Measurements from ENCODE around the gene SLC13A4.
A peak's percentile ranks its signal among the peaks of the same experiment; 100 is the strongest.
"Not testable (repeated sequence)": the region's sequence is repeated elsewhere in the genome, so short reads cannot be mapped to it uniquely, and the experiment has no call there.

SLC13A4 gene

DNA sequence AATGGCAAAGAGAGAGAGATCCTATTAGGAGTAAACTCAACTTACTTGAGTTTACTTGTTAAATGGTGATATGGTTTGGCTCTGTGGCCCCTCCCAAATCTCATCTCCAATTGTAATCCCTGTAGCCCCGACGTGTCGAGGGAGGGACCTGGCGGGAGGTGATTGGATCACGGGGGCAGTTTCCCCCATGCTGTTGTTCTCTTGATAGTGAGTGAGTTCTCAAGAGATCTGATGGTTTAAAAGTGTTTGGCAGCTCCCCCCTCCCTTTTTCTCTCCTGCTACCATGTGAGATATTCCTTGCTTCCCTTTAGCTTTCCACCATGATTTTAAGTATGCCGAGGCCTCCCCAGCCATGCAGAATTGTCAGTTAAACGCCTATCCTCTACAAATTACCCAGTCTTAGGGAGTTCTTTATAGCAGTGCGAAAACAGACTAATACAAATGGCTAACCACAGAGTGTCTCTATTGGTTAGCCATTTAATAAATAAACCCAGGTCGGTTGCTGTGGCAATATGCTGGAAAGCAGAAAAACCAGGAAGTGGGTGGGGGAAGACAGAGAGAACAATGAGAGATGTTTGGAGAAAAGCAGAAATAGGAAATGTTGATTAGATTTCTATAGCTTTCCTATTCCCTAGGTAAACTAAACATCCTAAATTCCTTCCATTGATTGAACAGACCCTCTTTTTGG is 68.7 kb downstream of the SLC13A4 start:
- DNase-seq: no peak

- DNase-seq: no peak
Observed at GRCh38 chr7:135658564-135658963, 69.4 kb downstream of the SLC13A4 start.

DNA sequence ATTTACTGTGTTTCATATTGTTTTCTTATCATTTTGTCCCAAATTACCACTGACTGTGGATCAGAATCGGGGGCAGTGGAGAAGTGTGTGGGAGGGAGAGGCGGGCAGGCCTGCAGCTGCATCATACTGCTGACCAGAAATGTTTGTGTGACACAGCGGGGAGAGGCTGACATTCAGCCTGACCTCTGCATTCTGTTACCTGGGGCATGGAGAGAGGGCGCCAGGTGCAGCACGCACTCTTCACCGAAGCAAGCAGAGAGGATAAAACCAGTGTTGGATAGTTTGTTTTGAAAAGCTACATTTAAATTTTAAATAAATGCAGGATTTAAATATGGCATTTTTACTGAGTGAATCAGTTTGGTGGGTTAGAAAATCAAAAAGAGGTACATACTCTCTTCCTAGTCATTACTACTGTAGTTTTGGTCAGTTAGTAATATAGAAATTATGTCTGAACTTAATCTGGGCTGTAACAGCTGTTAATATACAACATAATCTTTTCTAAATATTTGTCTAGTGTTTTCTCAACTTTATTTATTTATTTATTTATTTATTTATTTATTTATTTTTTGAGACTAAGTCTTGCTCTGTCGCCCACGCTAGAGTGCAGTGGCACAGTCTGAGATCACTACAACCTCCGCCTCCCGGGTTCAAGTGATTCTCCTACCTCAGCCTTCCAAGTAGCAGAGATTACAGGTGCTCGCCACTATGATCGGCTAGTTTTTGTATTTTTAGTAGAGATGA is 74.5 kb downstream of the SLC13A4 start:
- no peak for DNase-seq

DNA sequence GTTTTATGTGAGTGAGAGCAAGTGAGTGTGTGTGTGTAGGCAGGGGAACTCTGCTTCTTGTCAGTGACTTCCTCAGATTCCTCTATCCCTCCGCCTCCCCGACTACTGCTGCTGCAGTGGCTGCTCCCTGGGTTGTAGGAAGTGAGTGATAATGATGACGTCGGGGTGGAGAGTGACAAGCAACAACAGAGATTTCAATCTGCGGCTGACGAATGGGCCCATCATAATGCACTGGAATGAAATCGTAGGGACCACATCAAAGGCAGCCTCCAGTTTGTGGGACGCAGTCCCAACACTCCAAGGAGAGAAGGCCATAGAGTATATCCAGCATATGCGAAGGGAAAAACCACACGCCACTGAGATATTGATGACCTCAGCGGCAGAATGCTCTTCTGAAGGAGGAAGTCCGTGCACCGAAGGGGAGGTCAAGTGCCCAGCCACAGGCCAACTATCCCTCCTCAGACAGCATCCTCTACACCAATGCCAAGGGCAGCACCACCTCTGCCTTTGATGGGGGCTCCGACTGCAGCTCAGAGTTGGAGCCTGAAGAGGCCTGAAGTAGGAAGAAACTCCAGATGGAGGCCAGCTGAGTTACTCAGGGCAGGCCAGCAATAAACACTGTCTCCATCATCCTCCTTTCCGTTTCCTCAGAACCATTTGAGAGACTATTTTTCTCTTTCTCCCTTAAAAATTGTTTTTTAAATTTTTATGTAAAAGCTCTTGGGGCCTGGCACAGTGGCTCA is 77.0 kb downstream of the SLC13A4 start:
- DNase-seq: no peak

DNA sequence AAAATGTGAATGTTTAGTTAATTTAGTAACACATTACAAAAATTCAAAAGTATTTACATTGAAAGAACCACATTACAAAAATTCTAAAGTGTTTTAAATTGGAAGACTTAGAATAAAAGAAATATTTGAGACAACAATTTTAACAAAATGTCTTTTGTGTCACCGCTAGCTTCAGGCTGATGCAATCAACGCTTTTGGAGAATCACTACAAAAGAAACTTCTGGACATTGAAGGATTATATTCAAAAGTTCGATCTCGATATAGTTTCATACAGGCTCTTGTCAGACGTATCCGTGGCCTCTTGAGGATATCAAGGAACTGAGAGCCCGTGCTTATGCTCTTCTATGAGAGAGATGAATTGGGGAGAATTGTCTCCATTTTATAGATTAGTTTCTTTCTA is 79.8 kb downstream of the SLC13A4 start:
- no peak for DNase-seq

GRCh38 chr7:135647755-135648154 is 80.2 kb downstream of the SLC13A4 start:
- DNase-seq: no peak

DNA sequence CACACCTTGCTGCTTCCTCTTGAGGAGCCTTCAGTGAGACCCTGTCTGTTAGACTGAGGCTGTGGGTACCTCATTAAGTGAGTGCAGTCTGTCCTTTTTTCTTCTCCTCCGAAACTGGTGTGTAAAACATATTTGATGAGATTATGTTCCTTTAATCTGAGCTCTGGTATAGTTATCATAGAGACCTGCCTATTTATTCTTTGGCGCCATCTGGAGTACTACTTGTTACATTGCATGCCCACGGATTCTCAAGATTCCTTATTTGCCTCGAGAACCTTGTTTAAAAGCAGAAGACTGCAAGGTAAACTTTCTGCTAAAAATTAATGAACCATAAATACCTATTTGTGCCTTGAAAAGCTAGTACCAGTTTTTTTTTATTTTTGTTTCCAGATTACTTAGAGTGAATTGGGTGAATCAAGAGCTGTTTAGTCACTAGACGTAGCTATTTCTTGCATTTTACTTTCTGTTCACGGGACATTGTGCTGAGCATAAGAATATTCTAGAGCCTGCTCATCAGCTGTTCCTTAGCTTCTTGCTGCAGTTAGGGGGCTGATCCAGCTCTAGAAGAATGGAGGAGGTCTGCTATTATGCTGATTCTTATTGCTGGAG is 82.6 kb downstream of the SLC13A4 start:
- DNase-seq: peak in 1 of 2 experiments; percentile 61

GRCh38 chr7:135644729-135645128 is 83.3 kb downstream of the SLC13A4 start:
- DNase-seq: no peak

DNA sequence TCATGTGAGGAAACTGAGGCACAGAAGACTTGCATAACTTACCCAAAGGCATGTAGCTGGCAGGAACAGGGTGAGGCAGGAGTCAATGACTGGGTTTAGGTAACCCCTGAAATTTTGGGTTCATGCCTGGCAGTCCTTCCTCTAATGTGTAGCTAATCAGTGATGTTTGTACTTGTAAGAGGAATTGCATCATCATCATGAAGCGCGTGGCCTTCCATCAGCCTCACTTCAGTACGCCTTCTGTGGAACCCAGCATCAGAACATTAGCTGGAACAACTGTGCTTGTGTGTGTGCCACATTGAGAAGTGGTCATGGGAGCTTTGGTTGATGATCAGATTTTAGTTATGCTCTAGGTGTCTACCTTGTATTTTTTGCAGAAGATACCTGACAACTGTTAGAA is 83.8 kb downstream of the SLC13A4 start:
- no peak for DNase-seq

DNA sequence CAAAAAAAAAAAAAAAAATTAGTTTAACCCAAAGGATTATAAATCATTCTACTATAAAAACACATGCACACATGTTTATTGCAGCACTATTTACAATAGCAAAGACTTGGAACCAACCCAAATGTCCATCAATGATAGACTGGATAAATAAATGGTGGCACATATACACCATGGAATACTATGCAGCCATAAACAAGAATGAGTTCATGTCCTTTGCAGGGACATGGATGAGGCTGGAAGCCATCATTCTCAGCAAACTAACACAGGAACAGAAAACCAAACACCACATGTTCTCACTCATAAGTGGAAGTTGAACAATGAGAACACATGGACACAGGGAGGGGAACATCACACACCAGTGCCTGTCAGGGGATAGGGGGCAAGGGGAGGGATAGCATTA is 88.3 kb downstream of the SLC13A4 start:
- not testable (repeated sequence) for DNase-seq

GRCh38 chr7:135634191-135634878 is 93.7 kb downstream of the SLC13A4 start:
- DNase-seq: no peak
